ENCODE results near the gene SLC8B1.

SLC8B1 gene

GRCh38 chr12:113334786-113335539 is at the start of gene SLC8B1:
Gene SLC8B1, minus strand, starts transcription at chr12:113335109. Its CDS starts 2,231 bp downstream, at chr12:113332878.
- DNase-seq = peak; percentile 39

- DNase-seq = no peak
These were observed 47.3 kb upstream of the SLC8B1 start for GRCh38 chr12:113382206-113382605.

DNA sequence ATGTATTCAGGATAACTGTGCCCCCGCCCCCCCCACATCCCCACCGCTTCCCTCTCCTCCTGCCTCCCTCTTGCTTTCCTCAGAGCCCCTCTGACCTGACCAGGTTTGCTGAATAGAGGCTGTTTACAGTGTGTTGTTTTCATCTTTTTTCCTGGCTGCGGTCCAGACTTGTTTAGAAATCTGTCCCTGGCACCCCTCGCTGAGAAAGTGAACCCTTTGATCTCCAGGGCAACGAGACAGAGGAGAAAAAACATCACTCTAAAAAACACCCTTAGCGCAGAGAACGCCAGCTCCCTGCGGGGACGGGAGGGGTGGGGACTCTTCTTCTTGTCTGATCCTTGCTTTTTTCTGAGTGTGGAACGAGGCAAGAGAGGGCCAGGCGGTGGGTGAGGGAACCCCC is 46.3 kb upstream of the SLC8B1 start:
- no peak for DNase-seq

GRCh38 chr12:113378291-113378690 is 43.4 kb upstream of the SLC8B1 start:
- DNase-seq = no peak

GRCh38 chr12:113374823-113375428 is 40.0 kb upstream of the SLC8B1 start:
- DNase-seq = no peak

DNA sequence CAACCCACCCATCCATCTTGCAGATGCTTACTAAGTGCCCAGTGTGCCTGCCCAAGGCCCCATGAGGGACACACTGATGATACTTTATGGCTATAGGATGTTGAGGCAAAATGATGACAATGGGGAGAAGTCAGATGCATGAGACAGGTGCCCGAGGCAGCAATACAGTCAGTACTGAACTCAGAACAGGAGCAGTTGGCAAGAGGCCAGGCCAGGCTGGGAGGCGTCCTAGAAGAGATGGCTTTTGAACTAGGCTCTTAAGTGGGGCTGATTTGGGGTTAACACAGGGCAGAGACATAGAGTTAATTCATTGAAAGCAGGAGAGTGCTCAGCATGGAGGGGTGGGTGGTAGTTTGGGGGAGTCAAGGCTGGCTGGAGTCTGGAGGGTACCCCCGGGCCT is 39.1 kb upstream of the SLC8B1 start:
- DNase-seq = no peak

DNA sequence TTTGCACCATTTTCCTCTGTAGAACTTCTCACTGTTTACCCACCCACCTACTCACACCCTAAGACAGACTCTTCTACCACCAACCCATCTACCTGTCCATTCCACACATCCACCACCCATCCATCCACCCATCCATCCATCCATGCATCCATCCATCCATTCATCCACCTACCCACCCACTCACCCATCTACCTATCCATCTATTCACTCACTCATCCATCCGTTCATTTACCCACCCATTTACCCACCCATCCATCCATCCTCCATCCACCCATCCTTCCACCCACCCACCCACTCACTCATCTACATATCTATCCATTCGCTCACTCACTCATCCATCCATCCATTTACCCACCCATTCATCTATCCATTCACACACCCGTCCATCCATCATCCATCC is 38.5 kb upstream of the SLC8B1 start:
- DNase-seq = no peak

DNA sequence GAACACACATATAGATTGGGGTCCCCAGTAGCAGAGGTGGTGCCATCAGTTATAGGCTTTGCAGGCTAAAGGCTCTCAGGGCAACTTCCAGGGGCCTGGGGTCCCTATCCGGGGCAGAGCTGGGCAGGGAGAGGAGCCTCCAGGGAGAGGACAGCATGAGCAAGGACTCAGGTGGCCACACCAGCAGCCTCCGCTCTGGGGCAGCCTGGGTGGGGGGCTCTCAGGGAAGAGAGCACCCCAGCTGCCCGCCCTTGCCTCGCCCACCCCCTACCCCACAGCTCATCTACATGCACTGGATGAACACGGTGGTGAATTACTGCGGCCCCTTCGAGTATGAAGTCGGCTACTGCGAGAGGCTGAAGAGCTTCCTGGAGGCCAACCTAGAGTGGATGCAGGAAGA is 37.5 kb upstream of the SLC8B1 start:
- no peak for DNase-seq

DNA sequence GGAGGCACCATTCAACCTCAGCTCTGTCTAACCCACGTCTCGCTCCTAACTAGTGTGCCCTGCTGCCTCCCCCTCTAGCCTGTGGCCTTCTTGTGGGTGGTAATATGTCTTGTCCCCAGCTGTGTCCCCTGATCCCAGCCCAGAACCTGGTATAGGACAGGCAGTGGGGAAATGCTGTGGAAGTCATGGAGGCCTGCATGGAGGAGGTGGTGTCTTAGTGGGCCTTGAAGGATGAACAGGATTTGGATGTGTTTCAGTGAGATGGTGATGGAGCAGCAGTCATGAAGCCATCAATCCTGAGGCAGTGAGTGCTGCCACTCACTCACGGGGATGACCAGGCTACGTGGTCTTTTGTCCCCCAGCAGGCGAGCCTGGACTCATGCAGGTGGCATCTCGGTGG is 36.9 kb upstream of the SLC8B1 start:
- DNase-seq = no peak

DNA sequence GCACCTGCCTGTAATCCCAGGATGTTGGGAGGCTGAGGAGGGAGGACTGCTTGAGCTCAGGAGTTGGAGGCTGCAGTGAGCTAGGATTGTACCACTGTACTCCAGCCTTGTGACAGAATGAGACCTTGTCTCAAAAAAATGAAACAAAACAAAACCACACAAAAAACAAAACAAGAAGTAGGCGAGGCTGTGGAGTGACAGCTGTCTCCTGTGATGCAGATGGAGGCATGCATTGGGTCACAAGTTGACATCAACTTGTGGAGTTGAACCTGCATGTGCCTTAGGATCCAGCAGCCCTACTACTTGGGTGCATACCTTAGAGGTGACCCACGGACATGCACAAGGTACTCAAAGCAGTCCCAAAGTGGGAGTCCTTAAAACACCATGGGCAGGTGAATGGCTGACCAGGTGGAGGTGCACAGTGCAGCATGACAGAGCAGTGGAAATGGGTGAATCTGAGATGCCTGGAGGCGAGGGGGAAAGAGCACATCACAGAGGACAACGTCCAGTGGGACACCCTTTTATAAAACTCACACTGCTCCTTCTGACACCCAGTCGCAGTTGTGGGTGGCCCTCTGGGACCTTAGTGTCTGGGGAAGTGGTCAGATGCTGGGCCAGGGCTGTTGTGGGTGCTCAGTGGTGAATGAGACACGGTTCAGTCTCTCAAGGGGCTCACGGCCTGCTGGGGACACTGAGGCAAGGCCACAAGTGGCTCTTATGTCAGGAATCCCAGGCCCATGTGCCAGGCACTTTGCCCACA is 36.2 kb upstream of the SLC8B1 start:
- DNase-seq = no peak

DNA sequence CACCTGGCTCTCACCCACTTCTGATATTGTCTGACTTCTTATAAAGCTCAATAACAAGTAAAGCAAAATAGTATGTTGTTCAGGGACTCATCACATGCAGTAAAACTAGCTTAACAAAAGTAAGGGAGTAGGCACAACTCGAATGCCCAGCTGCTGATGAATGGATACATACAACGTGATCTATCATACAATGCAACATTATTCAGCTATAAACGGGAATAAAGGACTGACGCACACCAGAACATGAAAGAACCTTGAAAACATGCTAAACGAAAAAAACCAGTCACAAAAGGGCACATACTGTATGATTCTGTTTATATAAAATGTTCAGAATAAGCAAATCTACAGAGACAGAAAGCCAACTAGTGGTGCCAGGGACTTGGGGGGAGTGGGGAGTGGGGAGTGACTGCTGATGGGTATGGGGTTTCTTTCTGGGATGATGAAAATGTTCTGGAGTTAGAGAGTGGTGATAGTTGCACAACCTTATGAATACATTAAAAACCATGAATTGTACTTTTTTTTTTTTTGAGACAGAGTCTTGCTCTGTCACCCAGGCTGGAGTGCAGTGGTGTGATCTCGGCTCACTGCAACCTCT is 34.6 kb upstream of the SLC8B1 start:
- no peak for DNase-seq

- no peak for DNase-seq
These were observed 33.4 kb upstream of the SLC8B1 start for GRCh38 chr12:113368331-113368730.

GRCh38 chr12:113366827-113367226 is 31.9 kb upstream of the SLC8B1 start:
- no peak for DNase-seq

- no peak for DNase-seq
These were observed 30.9 kb upstream of the SLC8B1 start for GRCh38 chr12:113365639-113366395.

GRCh38 chr12:113364698-113365097 is 29.8 kb upstream of the SLC8B1 start:
- DNase-seq = no peak

GRCh38 chr12:113361574-113362370 is 26.9 kb upstream of the SLC8B1 start:
- DNase-seq = no peak

GRCh38 chr12:113359939-113360748 is 25.2 kb upstream of the SLC8B1 start:
- DNase-seq = no peak

DNA sequence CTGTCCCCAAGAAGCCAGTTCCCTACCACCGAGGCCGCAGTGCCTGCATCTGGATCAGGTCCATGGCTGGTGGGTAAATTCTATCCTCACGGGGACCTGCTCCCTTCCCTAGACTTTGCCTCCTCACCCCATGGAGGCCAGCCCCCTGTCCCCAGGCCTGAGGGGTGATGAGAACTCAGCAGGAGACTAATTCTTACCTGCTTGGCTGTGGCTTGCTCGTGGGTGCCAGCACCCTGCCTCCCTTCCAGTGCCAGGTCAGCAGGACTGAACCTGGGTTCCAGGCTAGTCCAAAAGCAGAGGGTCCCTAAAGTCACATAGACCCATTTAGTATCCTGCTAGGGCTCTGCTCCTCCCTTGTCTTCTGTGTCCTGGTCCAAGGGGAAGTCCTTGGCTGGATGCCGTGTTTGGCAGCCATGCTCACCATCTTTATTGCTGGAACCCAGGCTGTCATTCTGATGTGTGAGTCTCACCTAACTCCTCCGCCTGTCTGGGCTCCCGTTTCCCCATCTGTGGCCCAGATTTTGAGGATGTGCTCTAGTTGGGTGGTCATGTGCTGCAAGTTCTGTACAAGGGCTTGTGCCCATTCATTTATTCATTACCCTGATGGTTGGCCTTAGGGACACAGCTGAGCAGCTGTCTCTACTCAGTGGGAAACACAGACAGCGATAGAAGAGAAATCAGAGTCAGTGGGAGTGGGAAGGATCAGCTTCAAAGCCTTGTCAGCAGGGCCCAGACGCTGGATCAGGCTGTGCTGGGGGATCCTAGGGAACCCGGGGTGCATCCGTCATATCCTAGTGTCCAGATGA is 24.4 kb upstream of the SLC8B1 start:
- DNase-seq = no peak

GRCh38 chr12:113358381-113359132 is 23.6 kb upstream of the SLC8B1 start, which contains the start of gene PLBD2:
Gene PLBD2, plus strand, starts transcription at chr12:113358587. Its CDS starts 14 bp downstream, at chr12:113358601.
- peak; percentile 68 for DNase-seq

All from amniotic stem cell (primary cell).